A673 (cell line): ENCODE results near the gene STAU1.

Source experiments
- EZH2 ChIP-seq: fragments of 200-600 bp; sonication (generic); IDR thresholded peaks from 2 replicates; pipeline ENCODE4 v1.6.1; 2017; ENCODE audit warnings: borderline replicate concordance, low read depth, mild to moderate bottlenecking, mixed read lengths, antibody characterized with exemption, low read length; ENCODE audit not compliant: poor library complexity, severe bottlenecking
- TF ChIP-seq, protein P1 (sequence below): fragments of 300-800, 200-600 bp; sonication (generic); conservative IDR thresholded peaks from 2 replicates; pipeline ENCODE4 v1.5.1; 2017; ENCODE audit warnings: low read depth, mild to moderate bottlenecking, antibody characterized with exemption, low read length, moderate library complexity, mixed read lengths

DNA sequence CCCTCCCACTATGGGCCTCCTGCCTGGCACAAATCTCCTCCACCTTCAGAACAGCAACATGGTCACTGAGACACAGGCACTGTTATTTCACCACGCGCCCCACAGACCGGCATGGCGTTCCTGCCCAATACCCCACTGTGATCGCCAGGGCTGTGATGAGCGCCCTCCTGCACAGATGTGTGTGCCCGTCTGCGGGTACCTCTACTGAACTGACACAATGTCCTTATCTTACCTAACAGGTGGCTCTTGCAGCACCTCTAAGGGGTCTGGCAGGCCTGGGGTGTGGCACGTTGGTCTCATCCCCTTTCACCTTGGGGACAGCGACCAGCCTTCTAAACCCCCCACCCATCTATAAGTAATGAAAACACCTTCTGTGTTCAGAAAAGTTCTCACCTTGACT is 64.2 kb downstream of the STAU1 start:
- TF ChIP-seq, protein P1, sequence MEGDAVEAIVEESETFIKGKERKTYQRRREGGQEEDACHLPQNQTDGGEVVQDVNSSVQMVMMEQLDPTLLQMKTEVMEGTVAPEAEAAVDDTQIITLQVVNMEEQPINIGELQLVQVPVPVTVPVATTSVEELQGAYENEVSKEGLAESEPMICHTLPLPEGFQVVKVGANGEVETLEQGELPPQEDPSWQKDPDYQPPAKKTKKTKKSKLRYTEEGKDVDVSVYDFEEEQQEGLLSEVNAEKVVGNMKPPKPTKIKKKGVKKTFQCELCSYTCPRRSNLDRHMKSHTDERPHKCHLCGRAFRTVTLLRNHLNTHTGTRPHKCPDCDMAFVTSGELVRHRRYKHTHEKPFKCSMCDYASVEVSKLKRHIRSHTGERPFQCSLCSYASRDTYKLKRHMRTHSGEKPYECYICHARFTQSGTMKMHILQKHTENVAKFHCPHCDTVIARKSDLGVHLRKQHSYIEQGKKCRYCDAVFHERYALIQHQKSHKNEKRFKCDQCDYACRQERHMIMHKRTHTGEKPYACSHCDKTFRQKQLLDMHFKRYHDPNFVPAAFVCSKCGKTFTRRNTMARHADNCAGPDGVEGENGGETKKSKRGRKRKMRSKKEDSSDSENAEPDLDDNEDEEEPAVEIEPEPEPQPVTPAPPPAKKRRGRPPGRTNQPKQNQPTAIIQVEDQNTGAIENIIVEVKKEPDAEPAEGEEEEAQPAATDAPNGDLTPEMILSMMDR: no peak
- TF ChIP-seq EZH2: no peak
